Body of pancreas (tissue), 4 donors: ENCODE results near the gene GCNT3. TPM values are rescaled to one million over a fixed set of nuclear protein-coding genes. Genes with fewer than 3 reads are reported as not detected.

ENCODE experiments used
- ATAC-seq: fragments of 150-250 bp; one replicate; pipeline ENCODE4 v1.9.1; 2016
- DNase-seq, 4 donors: peaks; one replicate each; pipeline ENCODE4 v3.0.0-alpha.2; 2019
- H3K27ac ChIP-seq, 4 donors: fragments of 200-600 bp; sonication (generic); 1 replicate in 3 of 4; 2 replicates in 1 of 4; pipeline versions ENCODE4 v1.5.1 to v1.6.1; 2016 to 2019; ENCODE audit warnings: mild to moderate bottlenecking in 1 of 4, mixed read lengths in 1 of 4, moderate library complexity in 1 of 4
- H3K27me3 ChIP-seq, 2 donors: fragments of 200-600 bp; sonication (generic); one replicate each; pipeline ENCODE4 v1.6.0; 2016; ENCODE audit warnings: mild to moderate bottlenecking in 1 of 2
- H3K36me3 ChIP-seq, 2 donors: fragments of 200-600 bp; sonication (generic); replicated peaks in 1 of 2; 2 replicates each; pipeline ENCODE4 v1.5.1; 2016; ENCODE audit warnings: low read depth in 2 of 2; ENCODE audit not compliant: insufficient read depth in 1 of 2
- H3K4me1 ChIP-seq: fragments of 200-600 bp; sonication (generic); one replicate; pipeline ENCODE4 v1.6.0; 2016
- H3K4me3 ChIP-seq, 2 donors: fragments of 200-600 bp; sonication (generic); 1 replicate in 1 of 2; 2 replicates in 1 of 2; pipeline ENCODE4 v1.5.1; 2016 to 2019
- H3K9me3 ChIP-seq, 3 donors: fragments of 200-600 bp; sonication (generic); 1 replicate in 2 of 3; 2 replicates in 1 of 3; pipeline ENCODE4 v1.5.1; 2016
- POLR2A ChIP-seq, 3 donors: fragments of 450-650 bp; IDR thresholded peaks; one replicate each; pipeline ENCODE4 v1.6.1; 2016; ENCODE audit warnings: antibody characterized with exemption in 3 of 3, mild to moderate bottlenecking in 2 of 3
- WGBS, 2 donors: methylation state at CpG; one replicate each; pipeline ENCODE4 v1.1.5; 2017; 5-methylcytosine and 5-hydroxymethylcytosine counted together
- intact Hi-C: fragments of 100-400 bp; cut with DNase I; formaldehyde crosslinking; loops from one replicate; pipeline ENCODE4 v1.15.1; 2023
- total RNA-seq, 2 donors: library from RNA; depleted of rRNA; stranded (reverse); fragments of >200 nt; gene quantifications; one replicate each; pipeline ENCODE4 v1.1.0, GENCODE V29; 2016
- TF ChIP-seq, protein P1 (sequence below), 7 experiments: fragments of 450-650 bp in 4 of 7; fragments of 200-600 bp in 3 of 7; sonication (generic) in 3 of 7; IDR thresholded peaks; one replicate each; pipeline ENCODE4 v1.5.1; 2016 to 2019; ENCODE audit warnings: antibody characterized with exemption in 7 of 7

Gene GCNT3
- total RNA-seq, 2 donors from 2014 or later: 0.66 to 1.3 TPM

GRCh38 chr15:59569477-59569876 lies 42.1 kb upstream of the GCNT3 start:
- no peak for DNase-seq
- Histone ChIP-seq H3K27me3 (no peaks in the 10 kb centered on the region), H3K27ac (no peak overlapping the region), H3K9me3 (no peaks in the 10 kb centered on the region), H3K4me3 (no peak overlapping the region), H3K4me1 (no peaks in the 10 kb centered on the region), H3K36me3 (no peaks in the 10 kb centered on the region)
- TF ChIP-seq, protein P1, sequence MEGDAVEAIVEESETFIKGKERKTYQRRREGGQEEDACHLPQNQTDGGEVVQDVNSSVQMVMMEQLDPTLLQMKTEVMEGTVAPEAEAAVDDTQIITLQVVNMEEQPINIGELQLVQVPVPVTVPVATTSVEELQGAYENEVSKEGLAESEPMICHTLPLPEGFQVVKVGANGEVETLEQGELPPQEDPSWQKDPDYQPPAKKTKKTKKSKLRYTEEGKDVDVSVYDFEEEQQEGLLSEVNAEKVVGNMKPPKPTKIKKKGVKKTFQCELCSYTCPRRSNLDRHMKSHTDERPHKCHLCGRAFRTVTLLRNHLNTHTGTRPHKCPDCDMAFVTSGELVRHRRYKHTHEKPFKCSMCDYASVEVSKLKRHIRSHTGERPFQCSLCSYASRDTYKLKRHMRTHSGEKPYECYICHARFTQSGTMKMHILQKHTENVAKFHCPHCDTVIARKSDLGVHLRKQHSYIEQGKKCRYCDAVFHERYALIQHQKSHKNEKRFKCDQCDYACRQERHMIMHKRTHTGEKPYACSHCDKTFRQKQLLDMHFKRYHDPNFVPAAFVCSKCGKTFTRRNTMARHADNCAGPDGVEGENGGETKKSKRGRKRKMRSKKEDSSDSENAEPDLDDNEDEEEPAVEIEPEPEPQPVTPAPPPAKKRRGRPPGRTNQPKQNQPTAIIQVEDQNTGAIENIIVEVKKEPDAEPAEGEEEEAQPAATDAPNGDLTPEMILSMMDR (IDR thresholded peaks at IDR 0.05): no peak
- TF ChIP-seq POLR2A (IDR thresholded peaks at IDR 0.05): no peak
- ATAC-seq: no peak
- intact Hi-C loops: no loop called here
- WGBS, 2 donors: 84 to 88% methylated on average over 8 of the region's 8 CpGs

DNA sequence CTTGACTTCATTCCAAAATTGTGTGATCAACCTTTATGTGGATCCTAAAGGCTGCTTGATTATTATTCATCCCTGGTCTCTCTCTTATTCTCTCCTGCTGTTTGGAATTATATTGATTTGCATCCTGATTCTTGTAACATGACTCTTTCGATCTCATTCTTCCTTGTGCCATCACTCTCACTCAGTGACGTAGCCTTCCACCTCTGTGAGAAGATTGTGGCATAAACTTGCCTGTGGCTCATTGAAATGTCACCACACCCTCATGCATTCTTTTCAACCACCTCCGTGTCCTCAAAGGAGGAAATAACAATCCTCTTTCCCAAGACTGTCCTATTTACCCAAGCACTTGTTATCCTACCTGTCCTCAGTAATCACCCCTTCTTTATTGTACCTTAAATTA lies 41.3 kb upstream of the GCNT3 start:
- WGBS, 2 donors: 55 to 56% methylated on average over 3 of the region's 3 CpGs
- no peaks in the 10 kb centered on the region for H3K9me3 ChIP-seq
- no peak for TF ChIP-seq POLR2A (IDR thresholded peaks at IDR 0.05)
- TF ChIP-seq, protein P1 (IDR thresholded peaks at IDR 0.05): no peak
- no peaks in the 10 kb centered on the region for H3K36me3 ChIP-seq
- DNase-seq (no peak), ATAC-seq (peak; percentile 27)
- no peak overlapping the region for H3K27ac ChIP-seq
- no peaks in the 10 kb centered on the region for H3K27me3 ChIP-seq
- intact Hi-C loops: no loop called here
- H3K4me3 ChIP-seq: no peak overlapping the region
- no peaks in the 10 kb centered on the region for H3K4me1 ChIP-seq

GRCh38 chr15:59571606-59572005 lies 40.0 kb upstream of the GCNT3 start:
- no peak overlapping the region for H3K27ac ChIP-seq
- WGBS, 2 donors: 87 to 90% methylated on average over 6 of the region's 6 CpGs
- TF ChIP-seq, protein P1 (IDR thresholded peaks at IDR 0.05): no peak
- no peak for TF ChIP-seq POLR2A (IDR thresholded peaks at IDR 0.05)

GRCh38 chr15:59583088-59583487 lies 28.5 kb upstream of the GCNT3 start:
- ATAC-seq (no peak), DNase-seq (no peak)
- Histone ChIP-seq H3K4me3 (no peak overlapping the region), H3K9me3 (no peaks in the 10 kb centered on the region), H3K27ac (no peak overlapping the region), H3K27me3 (no peaks in the 10 kb centered on the region), H3K36me3 (no peaks in the 10 kb centered on the region), H3K4me1 (peaks cover 13% of the 10 kb centered on the region)
- TF ChIP-seq POLR2A (IDR thresholded peaks at IDR 0.05): no peak
- intact Hi-C loops: no loop called here
- 77 to 90% methylated on average over 3 of the region's 3 CpGs for WGBS, 2 donors

More at GRCh38 chr15:59571606-59572005, 40.0 kb upstream of the GCNT3 start:
- H3K36me3 ChIP-seq: no peaks in the 10 kb centered on the region
- ATAC-seq (no peak), DNase-seq (no peak)
- H3K27me3 ChIP-seq: no peaks in the 10 kb centered on the region
- no peak overlapping the region for H3K4me3 ChIP-seq
- intact Hi-C loops: no loop called here
- H3K4me1 ChIP-seq: no peaks in the 10 kb centered on the region
- H3K9me3 ChIP-seq: no peaks in the 10 kb centered on the region

- no peaks in the 10 kb centered on the region for H3K36me3 ChIP-seq
- ATAC-seq: peak; percentile 79
- no peaks in the 10 kb centered on the region for H3K9me3 ChIP-seq
- H3K4me1 ChIP-seq: peaks cover 14% of the 10 kb centered on the region
- intact Hi-C loops: no loop called here
- DNase-seq: peak in 2 of 4 donors; percentile 26 to 51
- no peaks in the 10 kb centered on the region for H3K27me3 ChIP-seq
- no peak overlapping the region for H3K4me3 ChIP-seq
- H3K27ac ChIP-seq: peak overlapping the region in 3 of 4 donors; percentile 37 to 72 (median 60)
- WGBS, 2 donors: 13 to 18% methylated on average over 3 of the region's 3 CpGs
- TF ChIP-seq, protein P1 (IDR thresholded peaks at IDR 0.05): no peak
- TF ChIP-seq POLR2A (IDR thresholded peaks at IDR 0.05): no peak
Observed at GRCh38 chr15:59587085-59587826, 24.3 kb upstream of the GCNT3 start.
